Nephron progenitor cell (in vitro differentiated cells): ENCODE results near the gene NXNL1.
A peak's percentile ranks its signal among the peaks of the same experiment; 100 is the strongest.

ENCODE experiments used
- DNase-seq: peaks from one replicate; pipeline ENCODE4 v3.0.0; 2021
- H3K27ac Mint-ChIP-seq: 2 replicates; pipeline ENCODE4 v1.8.0; 2021; ENCODE audit warnings: mild to moderate bottlenecking, moderate library complexity, mixed read lengths
- H3K27me3 Mint-ChIP-seq: 2 replicates; pipeline ENCODE4 v1.8.0; 2021; ENCODE audit warnings: mild to moderate bottlenecking, low read depth, mixed read lengths; ENCODE audit not compliant: poor library complexity
- H3K36me3 Mint-ChIP-seq: 2 replicates; pipeline ENCODE4 v1.8.0; 2021; ENCODE audit warnings: low read depth, mixed read lengths
- H3K4me1 Mint-ChIP-seq: 2 replicates; pipeline ENCODE4 v1.8.0; 2021; ENCODE audit warnings: mixed read lengths
- H3K4me3 Mint-ChIP-seq: 2 replicates; pipeline ENCODE4 v1.8.0; 2021; ENCODE audit warnings: mild to moderate bottlenecking, moderate library complexity, mixed read lengths
- H3K9me3 Mint-ChIP-seq: 2 replicates; pipeline ENCODE4 v1.8.0; 2021; ENCODE audit warnings: mild to moderate bottlenecking, moderate library complexity, mixed read lengths
- CTCF ChIP-seq: fragments of 200-600 bp; sonication (generic); IDR thresholded peaks from 2 replicates; pipeline ENCODE4 v1.5.0; 2021; ENCODE audit warnings: antibody characterized with exemption

NXNL1 gene

GRCh38 chr19:17471410-17472125, 10.8 kb upstream of the NXNL1 start:
- Mint-ChIP-seq H3K9me3 (no peaks in the 10 kb centered on the region), H3K4me1 (peaks cover 50% of the 10 kb centered on the region), H3K27ac (no peak overlapping the region), H3K36me3 (peaks cover 4% of the 10 kb centered on the region), H3K4me3 (peak overlapping the region; percentile 93), H3K27me3 (peaks cover 3% of the 10 kb centered on the region)
- TF ChIP-seq CTCF = no peak
- no peak for DNase-seq

GRCh38 chr19:17470068-17470841, 9.5 kb upstream of the NXNL1 start, which contains the start of gene SLC27A1:
Gene SLC27A1 (plus strand): TSS chr19:17470524. CDS start chr19:17470541, 17 bp downstream.
- peak within 1 kb of the TSS; percentile 99 for H3K27ac Mint-ChIP-seq
- peaks cover 12% of the 10 kb centered on the region for H3K27me3 Mint-ChIP-seq
- peaks cover 4% of the 10 kb centered on the region for H3K36me3 Mint-ChIP-seq
- H3K9me3 Mint-ChIP-seq = no peaks in the 10 kb centered on the region
- peaks cover 53% of the 10 kb centered on the region for H3K4me1 Mint-ChIP-seq
- peak within 1 kb of the TSS; percentile 93 for H3K4me3 Mint-ChIP-seq
- peak; percentile 99 for DNase-seq
- TF ChIP-seq CTCF = no peak

- no peak for TF ChIP-seq CTCF
- Mint-ChIP-seq H3K27me3 (peaks cover 17% of the 10 kb centered on the region), H3K4me3 (peak overlapping the region; percentile 93), H3K4me1 (peaks cover 51% of the 10 kb centered on the region), H3K27ac (peak overlapping the region; percentile 99), H3K36me3 (peaks cover 4% of the 10 kb centered on the region), H3K9me3 (no peaks in the 10 kb centered on the region)
- peak; percentile 95 for DNase-seq
These were observed 8.8 kb upstream of the NXNL1 start for GRCh38 chr19:17469481-17470067.

- Mint-ChIP-seq H3K27ac (peak overlapping the region; percentile 99), H3K9me3 (no peaks in the 10 kb centered on the region), H3K4me3 (peak overlapping the region; percentile 93), H3K36me3 (peaks cover 4% of the 10 kb centered on the region), H3K4me1 (peaks cover 51% of the 10 kb centered on the region), H3K27me3 (peaks cover 19% of the 10 kb centered on the region)
- no peak for TF ChIP-seq CTCF
- DNase-seq = no peak
These were observed 8.4 kb upstream of the NXNL1 start for GRCh38 chr19:17469092-17469480.

- H3K4me1 Mint-ChIP-seq = peaks cover 51% of the 10 kb centered on the region
- no peak for TF ChIP-seq CTCF
- no peaks in the 10 kb centered on the region for H3K36me3 Mint-ChIP-seq
- peak overlapping the region; percentile 99 for H3K27ac Mint-ChIP-seq
- H3K27me3 Mint-ChIP-seq = peaks cover 20% of the 10 kb centered on the region
- no peak for DNase-seq
- H3K9me3 Mint-ChIP-seq = no peaks in the 10 kb centered on the region
- peak overlapping the region; percentile 93 for H3K4me3 Mint-ChIP-seq
These were observed 7.8 kb upstream of the NXNL1 start for GRCh38 chr19:17468302-17469091.
